Measurements from ENCODE around the gene TRPM4.

The TRPM4 gene

GRCh38 chr19:49148784-49149651 is 8.6 kb upstream of the TRPM4 start (continued):
- TF ChIP-seq ZNF488 (tag by site-specific recombination; IDR thresholded peaks at IDR 0.05) (no peak), ZNF398 (tag by site-specific recombination; IDR thresholded peaks at IDR 0.05) (peak; percentile 88), ZNF623 (tag by site-specific recombination; IDR thresholded peaks at IDR 0.05) (no peak), SCRT2 (tag by site-specific recombination; IDR thresholded peaks at IDR 0.05) (0 out of 2 replicates have a peak, but pooled peaks have one; percentile 38), ZFP37 (tag by site-specific recombination; IDR thresholded peaks at IDR 0.05) (peak; percentile 54; the same call in 1 of the 2 replicates), EGR2 (tag by site-specific recombination; IDR thresholded peaks at IDR 0.05; ENCODE audit: low read depth) (peak; percentile 94), SP3 (tag by site-specific recombination; IDR thresholded peaks at IDR 0.05) (peak; percentile 84), BCL11B (tag by site-specific recombination; IDR thresholded peaks at IDR 0.05; ENCODE audit: low read depth) (peak; percentile 28; the same call in 1 of the 2 replicates), ZIC2 (tag by site-specific recombination; IDR thresholded peaks at IDR 0.05) (no peak), ZNF645 (tag by site-specific recombination; IDR thresholded peaks at IDR 0.05) (no peak), SP2 (tag by site-specific recombination; IDR thresholded peaks at IDR 0.05) (peak; percentile 83)

GRCh38 chr19:49149652-49150105 is 7.9 kb upstream of the TRPM4 start:
- peak overlapping the region; percentile 70 for H3K27ac ChIP-seq (ENCODE audit: extremely low read depth, low read depth, low read length)
- peak overlapping the region; percentile 69 for H3K4me3 ChIP-seq (ENCODE audit: low read depth, low read length)
- CTCF ChIA-PET: interaction anchor here (0.9 to 6.6 kb wide), 10 partner anchors 12 to 152 kb away, joined by 3 to 70 read pairs (median 5); partner anchors contain the start of gene LIN7B
- POLR2A ChIA-PET: interaction anchor here (0.5 to 3.8 kb wide), 17 partner anchors 9 to 530 kb away, joined by 3 to 27 read pairs (median 5); partner anchors contain the start of genes DKKL1, GYS1, LIN7B and PPFIA3
- H3K36me3 ChIP-seq (ENCODE audit: control insufficient read depth in 2 of 2, insufficient read depth in 1 of 2, low read length in 2 of 2): no peaks in the 10 kb centered on the region
- H3K4me1 ChIP-seq (ENCODE audit: control insufficient read depth, insufficient read depth, low read length): peaks cover 6% of the 10 kb centered on the region
- no peaks in the 10 kb centered on the region for H3K9me3 ChIP-seq (ENCODE audit: control insufficient read depth, insufficient read depth, low read depth, low read length)
- no peak for TF ChIP-seq ZNF121 (tag by site-specific recombination; IDR thresholded peaks at IDR 0.05)
- TF ChIP-seq ZNF266 (tag by site-specific recombination; IDR thresholded peaks at IDR 0.05; ENCODE audit: low read depth): no peak
- TF ChIP-seq ZNF239 (tag by site-specific recombination; IDR thresholded peaks at IDR 0.05): 0 out of 2 replicates have a peak, but pooled peaks have one; percentile 8
- TF ChIP-seq ZSCAN30 (tag by site-specific recombination; IDR thresholded peaks at IDR 0.05): peak; percentile 59; the same call in 1 of the 2 replicates
- TF ChIP-seq PRDM4 (tag by site-specific recombination; IDR thresholded peaks at IDR 0.05): peak; percentile 44; the same call in 1 of the 2 replicates
- peak; percentile 50; the same call in 1 of the 2 replicates for TF ChIP-seq ZBTB6 (tag by site-specific recombination; IDR thresholded peaks at IDR 0.05)
- TF ChIP-seq ZNF596 (tag by site-specific recombination; IDR thresholded peaks at IDR 0.05): no peak
- peak; percentile 4; the same call in 1 of the 2 replicates for TF ChIP-seq ZNF664 (tag by site-specific recombination; IDR thresholded peaks at IDR 0.05)
- TF ChIP-seq ZNF148 (tag by site-specific recombination; IDR thresholded peaks at IDR 0.05; ENCODE audit: borderline replicate concordance): no peak
- TF ChIP-seq ZNF561 (tag by site-specific recombination; IDR thresholded peaks at IDR 0.05; ENCODE audit: borderline replicate concordance): 0 out of 2 replicates have a peak, but pooled peaks have one; percentile 20
- TF ChIP-seq ZNF391 (tag by site-specific recombination; IDR thresholded peaks at IDR 0.05; ENCODE audit: borderline replicate concordance, low read depth): peak; percentile 83; the same call in 1 of the 2 replicates
- TF ChIP-seq KLF16 (tag by site-specific recombination; IDR thresholded peaks at IDR 0.05): peak; percentile 57; the same call in 1 of the 2 replicates
- TF ChIP-seq ZNF10 (tag by site-specific recombination; IDR thresholded peaks at IDR 0.05): 0 out of 2 replicates have a peak, but pooled peaks have one; percentile 38

Measured in HEK293 (cell line).